ENCODE data around the gene PPP2R5C.

PPP2R5C gene

GRCh38 chr14:101869217-101869616 is 107.7 kb downstream of the PPP2R5C start:
- no peak overlapping the region for H3K4me2 ChIP-seq
- H3K79me2 ChIP-seq (ENCODE audit: insufficient read depth, low read depth), result peaks cover 59% of the 10 kb centered on the region
- H3K27me3 ChIP-seq (ENCODE audit: insufficient read depth, low read depth), result no peaks in the 10 kb centered on the region
- peaks cover 20% of the 10 kb centered on the region for H3K4me1 ChIP-seq (ENCODE audit: low read depth, poor library complexity, severe bottlenecking)
- no peak overlapping the region for H2AFZ ChIP-seq (ENCODE audit: low read depth)
- H4K20me1 ChIP-seq (ENCODE audit: insufficient read depth), result no peaks in the 10 kb centered on the region
- no peaks in the 10 kb centered on the region for H3K36me3 ChIP-seq (ENCODE audit: insufficient read depth)
- no peak overlapping the region for H3K4me3 ChIP-seq (IDR thresholded peaks at IDR 0.05; ENCODE audit: insufficient read depth, low read depth, low read length)
- TF ChIP-seq CTCF (conservative IDR thresholded peaks at IDR 0.05; ENCODE audit: low read depth, low read length), result no peak
- H3K9ac ChIP-seq, result no peak overlapping the region
- H3K27ac ChIP-seq, result no peak overlapping the region

GRCh38 chr14:101870273-101870939 is 108.9 kb downstream of the PPP2R5C start:
- Histone ChIP-seq H3K4me2 (no peak overlapping the region), H3K36me3 (ENCODE audit: insufficient read depth) (no peaks in the 10 kb centered on the region), H3K9ac (no peak overlapping the region), H3K27me3 (ENCODE audit: insufficient read depth, low read depth) (no peaks in the 10 kb centered on the region), H3K4me3 (IDR thresholded peaks at IDR 0.05; ENCODE audit: insufficient read depth, low read depth, low read length) (no peak overlapping the region), H3K79me2 (ENCODE audit: insufficient read depth, low read depth) (peaks cover 71% of the 10 kb centered on the region), H4K20me1 (ENCODE audit: insufficient read depth) (no peaks in the 10 kb centered on the region), H3K27ac (no peak overlapping the region), H2AFZ (ENCODE audit: low read depth) (no peak overlapping the region), H3K4me1 (ENCODE audit: low read depth, poor library complexity, severe bottlenecking) (peaks cover 32% of the 10 kb centered on the region)
- TF ChIP-seq CTCF (conservative IDR thresholded peaks at IDR 0.05; ENCODE audit: low read depth, low read length), result no peak

- TF ChIP-seq CTCF (conservative IDR thresholded peaks at IDR 0.05; ENCODE audit: low read depth, low read length), result no peak
- H3K79me2 ChIP-seq (ENCODE audit: insufficient read depth, low read depth), result peaks cover 80% of the 10 kb centered on the region
- no peak overlapping the region for H3K4me2 ChIP-seq
- no peaks in the 10 kb centered on the region for H3K27me3 ChIP-seq (ENCODE audit: insufficient read depth, low read depth)
- no peaks in the 10 kb centered on the region for H3K36me3 ChIP-seq (ENCODE audit: insufficient read depth)
- H3K27ac ChIP-seq, result no peak overlapping the region
- H3K4me1 ChIP-seq (ENCODE audit: low read depth, poor library complexity, severe bottlenecking), result peaks cover 50% of the 10 kb centered on the region
- no peak overlapping the region for H3K4me3 ChIP-seq (IDR thresholded peaks at IDR 0.05; ENCODE audit: insufficient read depth, low read depth, low read length)
- no peak overlapping the region for H3K9ac ChIP-seq
- no peak overlapping the region for H2AFZ ChIP-seq (ENCODE audit: low read depth)
- no peaks in the 10 kb centered on the region for H4K20me1 ChIP-seq (ENCODE audit: insufficient read depth)
These were observed 110.8 kb downstream of the PPP2R5C start for GRCh38 chr14:101872346-101872745.

- Histone ChIP-seq H4K20me1 (ENCODE audit: insufficient read depth) (no peaks in the 10 kb centered on the region), H3K79me2 (ENCODE audit: insufficient read depth, low read depth) (peaks cover 77% of the 10 kb centered on the region), H3K36me3 (ENCODE audit: insufficient read depth) (no peaks in the 10 kb centered on the region), H3K4me2 (no peak overlapping the region), H3K9ac (no peak overlapping the region), H3K27ac (no peak overlapping the region), H3K27me3 (ENCODE audit: insufficient read depth, low read depth) (no peaks in the 10 kb centered on the region), H3K4me1 (ENCODE audit: low read depth, poor library complexity, severe bottlenecking) (peaks cover 59% of the 10 kb centered on the region), H3K4me3 (IDR thresholded peaks at IDR 0.05; ENCODE audit: insufficient read depth, low read depth, low read length) (no peak overlapping the region), H2AFZ (ENCODE audit: low read depth) (no peak overlapping the region)
- TF ChIP-seq CTCF (conservative IDR thresholded peaks at IDR 0.05; ENCODE audit: low read depth, low read length), result no peak
These were observed 111.7 kb downstream of the PPP2R5C start for GRCh38 chr14:101873076-101873825.
